GM23338 (cell line): ENCODE measurements around the gene PROCA1. TPM values are rescaled to one million over a fixed set of nuclear protein-coding genes. Genes with fewer than 3 reads are reported as not detected.

Experiments used
- ATAC-seq: fragments of 200-7000 bp; cut with Tn5 transposase; 3 replicates; pipeline ENCODE4 v1.9.1; 2020
- DNase-seq: peaks from one replicate; pipeline ENCODE4 v3.0.0-alpha.2; 2015; ENCODE audit warnings: low spot score
- H2AFZ ChIP-seq: fragments of 200-600 bp; sonication (generic); 2 replicates; pipeline ENCODE4 v1.8.0; 2016; ENCODE audit warnings: antibody characterized with exemption, mild to moderate bottlenecking, moderate library complexity
- H3F3A ChIP-seq: fragments of 200-600 bp; sonication (generic); replicated peaks from 2 replicates; pipeline ENCODE4 v1.8.0; 2017; ENCODE audit warnings: antibody characterized with exemption, mixed run types, low read depth
- H3K27ac ChIP-seq: fragments of 200-600 bp; sonication (generic); 2 replicates; pipeline ENCODE4 v1.6.1; 2016; ENCODE audit warnings: low read depth
- H3K27me3 ChIP-seq: fragments of 200-600 bp; sonication (generic); 2 replicates; pipeline ENCODE4 v1.8.0; 2016; ENCODE audit warnings: mild to moderate bottlenecking, mixed run types, moderate library complexity; ENCODE audit not compliant: insufficient read depth
- H3K36me3 ChIP-seq: fragments of 200-600 bp; sonication (generic); 2 replicates; pipeline ENCODE4 v1.8.0; 2016; ENCODE audit warnings: mild to moderate bottlenecking; ENCODE audit not compliant: insufficient read depth
- H3K4me1 ChIP-seq: fragments of 200-600 bp; sonication (generic); 2 replicates; pipeline ENCODE4 v1.8.0; 2016; ENCODE audit warnings: mild to moderate bottlenecking, moderate library complexity; ENCODE audit not compliant: insufficient read depth
- H3K4me2 ChIP-seq: fragments of 200-600 bp; sonication (generic); 2 replicates; pipeline ENCODE4 v1.7.1; 2017; ENCODE audit warnings: mixed run types
- H3K4me3 ChIP-seq: fragments of 200-600 bp; sonication (generic); 2 replicates; pipeline ENCODE4 v1.6.1; 2016; ENCODE audit warnings: mixed run types
- H3K79me2 ChIP-seq: fragments of 200-600 bp; sonication (generic); replicated peaks from 2 replicates; pipeline ENCODE4 v1.8.0; 2017; ENCODE audit warnings: mild to moderate bottlenecking; ENCODE audit not compliant: insufficient read depth
- H3K9me2 ChIP-seq: fragments of 200-600 bp; sonication (generic); 2 replicates; pipeline ENCODE4 v1.8.0; 2017; ENCODE audit not compliant: insufficient read depth
- H4K20me1 ChIP-seq: fragments of 200-600 bp; sonication (generic); replicated peaks from 2 replicates; pipeline ENCODE4 v1.8.0; 2017; ENCODE audit warnings: mild to moderate bottlenecking; ENCODE audit not compliant: insufficient read depth
- H3K27ac Mint-ChIP-seq: 2 replicates; pipeline ENCODE4 v1.8.0; 2020; ENCODE audit warnings: inconsistent platforms, mild to moderate bottlenecking, moderate library complexity, mixed read lengths
- H3K27me3 Mint-ChIP-seq: 3 replicates; pipeline ENCODE4 v1.8.0; 2022; ENCODE audit warnings: low read depth, mild to moderate bottlenecking, moderate library complexity, mixed read lengths, inconsistent platforms; ENCODE audit not compliant: insufficient read depth, poor library complexity
- H3K36me3 Mint-ChIP-seq: 3 replicates; pipeline ENCODE4 v1.8.0; 2021; ENCODE audit warnings: low read depth, mild to moderate bottlenecking, inconsistent platforms, moderate library complexity, mixed read lengths
- H3K4me1 Mint-ChIP-seq: 3 replicates; pipeline ENCODE4 v1.8.0; 2020; ENCODE audit warnings: mild to moderate bottlenecking, inconsistent platforms, mixed read lengths
- H3K4me3 Mint-ChIP-seq: 3 replicates; pipeline ENCODE4 v1.8.0; 2021; ENCODE audit warnings: moderate library complexity, mild to moderate bottlenecking, inconsistent platforms, mixed read lengths
- H3K9me3 Mint-ChIP-seq: 3 replicates; pipeline ENCODE4 v1.8.0; 2020; ENCODE audit warnings: moderate library complexity, mild to moderate bottlenecking, inconsistent platforms, mixed read lengths
- CREB1 ChIP-seq: fragments of 250-450 bp; sonication (Bioruptor Pico); IDR thresholded peaks from 2 replicates; pipeline ENCODE4 v1.5.0; 2020; ENCODE audit warnings: low read depth, mild to moderate bottlenecking, moderate library complexity
- EZH2 ChIP-seq: fragments of 200-600 bp; sonication (generic); IDR thresholded peaks from one replicate; pipeline ENCODE4 v1.8.0; 2017; ENCODE audit warnings: antibody characterized with exemption, mild to moderate bottlenecking, low read depth; ENCODE audit not compliant: unreplicated experiment
- EZH2phosphoT487 ChIP-seq: fragments of 200-600 bp; sonication (generic); IDR thresholded peaks from one replicate; pipeline ENCODE4 v1.8.1; 2018; ENCODE audit warnings: antibody characterized with exemption; ENCODE audit not compliant: unreplicated experiment
- JUNB ChIP-seq: IDR thresholded peaks from one replicate; pipeline ENCODE4 v1.6.1; 2016; ENCODE audit warnings: antibody characterized with exemption; ENCODE audit not compliant: unreplicated experiment
- NANOG ChIP-seq: IDR thresholded peaks from 2 replicates; pipeline ENCODE4 v1.6.1; 2016; ENCODE audit warnings: antibody characterized with exemption, borderline replicate concordance
- POLR2AphosphoS5 ChIP-seq: IDR thresholded peaks from 2 replicates; pipeline ENCODE4 v1.6.1; 2016; ENCODE audit warnings: antibody characterized with exemption, low read depth
- STAT1 ChIP-seq: IDR thresholded peaks from one replicate; pipeline ENCODE4 v1.6.1; 2016; ENCODE audit warnings: antibody characterized with exemption; ENCODE audit not compliant: unreplicated experiment
- ZNF114 ChIP-seq: fragments of 250-450 bp; sonication (Bioruptor Pico); IDR thresholded peaks from 2 replicates; pipeline ENCODE4 v1.5.0; 2020; ENCODE audit warnings: mild to moderate bottlenecking, moderate library complexity
- ZNF331 ChIP-seq: fragments of 250-450 bp; sonication (Bioruptor Pico); IDR thresholded peaks from 2 replicates; pipeline ENCODE4 v1.5.0; 2020; ENCODE audit warnings: low read depth, mild to moderate bottlenecking, moderate library complexity
- polyA plus RNA-seq: library from polyadenylated mRNA; unstranded; fragments of >200 nt; fragmentation: Nextera tagmentation; extraction: Ambion mirVana; gene quantifications from 2 replicates; pipeline ENCODE4 v1.2.1, GENCODE V29; 2016
- total RNA-seq: library from RNA; depleted of rRNA; stranded (reverse); fragments of >200 nt; shearing (Covaris generic); gene quantifications from 2 replicates; pipeline ENCODE4 v1.2.3, GENCODE V29; 2014
- TF ChIP-seq, protein P1 (sequence below): IDR thresholded peaks from 2 replicates; pipeline ENCODE4 v1.6.1; 2016; ENCODE audit warnings: antibody characterized with exemption
- TF ChIP-seq, protein P2 (sequence below): IDR thresholded peaks from one replicate; pipeline ENCODE4 v1.6.1; 2018; ENCODE audit warnings: antibody characterized with exemption; ENCODE audit not compliant: unreplicated experiment
- TF ChIP-seq, protein P3 (sequence below), 2 experiments: fragments of 200-600 bp in 1 of 2; sonication (generic) in 1 of 2; conservative IDR thresholded peaks; 2 replicates each; pipeline versions ENCODE4 v1.5.1 to v1.6.1; 2016 to 2017; ENCODE audit warnings: antibody characterized with exemption in 2 of 2, low read depth in 2 of 2, mild to moderate bottlenecking in 2 of 2, moderate library complexity in 1 of 2
- TF ChIP-seq, protein P4 (sequence below): fragments of 250-450 bp; sonication (Bioruptor Pico); IDR thresholded peaks from 2 replicates; pipeline ENCODE4 v1.5.0; 2020; ENCODE audit warnings: mild to moderate bottlenecking, moderate library complexity

The PROCA1 gene
- total and polyA plus RNA-seq, 2 experiments from 2014 or later, result 11.3 to 14.4 TPM

DNA sequence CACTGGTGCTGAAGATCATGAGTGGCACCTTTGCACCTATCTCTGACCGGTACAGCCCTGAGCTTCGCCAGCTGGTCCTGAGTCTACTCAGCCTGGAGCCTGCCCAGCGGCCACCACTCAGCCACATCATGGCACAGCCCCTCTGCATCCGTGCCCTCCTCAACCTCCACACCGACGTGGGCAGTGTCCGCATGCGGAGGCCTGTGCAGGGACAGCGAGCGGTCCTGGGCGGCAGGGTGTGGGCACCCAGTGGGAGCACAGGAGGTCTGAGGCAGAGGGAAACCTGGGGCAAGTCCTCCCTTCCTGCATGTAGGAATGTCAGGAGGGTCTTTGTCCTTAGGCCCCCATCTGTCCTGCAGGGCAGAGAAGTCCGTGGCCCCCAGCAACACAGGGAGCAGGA lies 25.6 kb upstream of the PROCA1 start:
- H3K27ac ChIP-seq, result no peak overlapping the region
- H3K36me3 ChIP-seq, result no peaks in the 10 kb centered on the region; the same call in 1 of the 2 replicates
- H2AFZ ChIP-seq, result no peak overlapping the region
- Mint-ChIP-seq H3K36me3 (peaks cover 37% of the 10 kb centered on the region), H3K27me3 (peaks cover 9% of the 10 kb centered on the region), H3K4me1 (peaks cover 3% of the 10 kb centered on the region; the same call in 2 of the 3 replicates), H3K27ac (no peak overlapping the region), H3K4me3 (no peak overlapping the region), H3K9me3 (no peaks in the 10 kb centered on the region; the same call in 2 of the 3 replicates)
- no peak overlapping the region for H3K4me3 ChIP-seq
- H3K4me1 ChIP-seq, result peaks cover 4% of the 10 kb centered on the region; the same call in 1 of the 2 replicates
- H4K20me1 ChIP-seq, result no peaks in the 10 kb centered on the region
- ATAC-seq, result no peak
- 0 out of 2 replicates have a peak, but pooled peaks cover 3% of the 10 kb centered on the region for H3F3A ChIP-seq
- H3K4me2 ChIP-seq, result no peak overlapping the region
- H3K27me3 ChIP-seq, result no peaks in the 10 kb centered on the region
- TF ChIP-seq, protein P1, sequence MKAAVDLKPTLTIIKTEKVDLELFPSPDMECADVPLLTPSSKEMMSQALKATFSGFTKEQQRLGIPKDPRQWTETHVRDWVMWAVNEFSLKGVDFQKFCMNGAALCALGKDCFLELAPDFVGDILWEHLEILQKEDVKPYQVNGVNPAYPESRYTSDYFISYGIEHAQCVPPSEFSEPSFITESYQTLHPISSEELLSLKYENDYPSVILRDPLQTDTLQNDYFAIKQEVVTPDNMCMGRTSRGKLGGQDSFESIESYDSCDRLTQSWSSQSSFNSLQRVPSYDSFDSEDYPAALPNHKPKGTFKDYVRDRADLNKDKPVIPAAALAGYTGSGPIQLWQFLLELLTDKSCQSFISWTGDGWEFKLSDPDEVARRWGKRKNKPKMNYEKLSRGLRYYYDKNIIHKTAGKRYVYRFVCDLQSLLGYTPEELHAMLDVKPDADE, result no peak
- TF ChIP-seq NANOG (no peak), EZH2phosphoT487 (no peak), ZNF114 (CRISPR knock-in tag) (no peak), STAT1 (no peak), CREB1 (no peak), JUNB (no peak), ZNF331 (CRISPR knock-in tag) (no peak), EZH2 (no peak), POLR2AphosphoS5 (no peak)
- TF ChIP-seq, protein P2, sequence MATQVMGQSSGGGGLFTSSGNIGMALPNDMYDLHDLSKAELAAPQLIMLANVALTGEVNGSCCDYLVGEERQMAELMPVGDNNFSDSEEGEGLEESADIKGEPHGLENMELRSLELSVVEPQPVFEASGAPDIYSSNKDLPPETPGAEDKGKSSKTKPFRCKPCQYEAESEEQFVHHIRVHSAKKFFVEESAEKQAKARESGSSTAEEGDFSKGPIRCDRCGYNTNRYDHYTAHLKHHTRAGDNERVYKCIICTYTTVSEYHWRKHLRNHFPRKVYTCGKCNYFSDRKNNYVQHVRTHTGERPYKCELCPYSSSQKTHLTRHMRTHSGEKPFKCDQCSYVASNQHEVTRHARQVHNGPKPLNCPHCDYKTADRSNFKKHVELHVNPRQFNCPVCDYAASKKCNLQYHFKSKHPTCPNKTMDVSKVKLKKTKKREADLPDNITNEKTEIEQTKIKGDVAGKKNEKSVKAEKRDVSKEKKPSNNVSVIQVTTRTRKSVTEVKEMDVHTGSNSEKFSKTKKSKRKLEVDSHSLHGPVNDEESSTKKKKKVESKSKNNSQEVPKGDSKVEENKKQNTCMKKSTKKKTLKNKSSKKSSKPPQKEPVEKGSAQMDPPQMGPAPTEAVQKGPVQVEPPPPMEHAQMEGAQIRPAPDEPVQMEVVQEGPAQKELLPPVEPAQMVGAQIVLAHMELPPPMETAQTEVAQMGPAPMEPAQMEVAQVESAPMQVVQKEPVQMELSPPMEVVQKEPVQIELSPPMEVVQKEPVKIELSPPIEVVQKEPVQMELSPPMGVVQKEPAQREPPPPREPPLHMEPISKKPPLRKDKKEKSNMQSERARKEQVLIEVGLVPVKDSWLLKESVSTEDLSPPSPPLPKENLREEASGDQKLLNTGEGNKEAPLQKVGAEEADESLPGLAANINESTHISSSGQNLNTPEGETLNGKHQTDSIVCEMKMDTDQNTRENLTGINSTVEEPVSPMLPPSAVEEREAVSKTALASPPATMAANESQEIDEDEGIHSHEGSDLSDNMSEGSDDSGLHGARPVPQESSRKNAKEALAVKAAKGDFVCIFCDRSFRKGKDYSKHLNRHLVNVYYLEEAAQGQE, result no peak
- TF ChIP-seq, protein P3, sequence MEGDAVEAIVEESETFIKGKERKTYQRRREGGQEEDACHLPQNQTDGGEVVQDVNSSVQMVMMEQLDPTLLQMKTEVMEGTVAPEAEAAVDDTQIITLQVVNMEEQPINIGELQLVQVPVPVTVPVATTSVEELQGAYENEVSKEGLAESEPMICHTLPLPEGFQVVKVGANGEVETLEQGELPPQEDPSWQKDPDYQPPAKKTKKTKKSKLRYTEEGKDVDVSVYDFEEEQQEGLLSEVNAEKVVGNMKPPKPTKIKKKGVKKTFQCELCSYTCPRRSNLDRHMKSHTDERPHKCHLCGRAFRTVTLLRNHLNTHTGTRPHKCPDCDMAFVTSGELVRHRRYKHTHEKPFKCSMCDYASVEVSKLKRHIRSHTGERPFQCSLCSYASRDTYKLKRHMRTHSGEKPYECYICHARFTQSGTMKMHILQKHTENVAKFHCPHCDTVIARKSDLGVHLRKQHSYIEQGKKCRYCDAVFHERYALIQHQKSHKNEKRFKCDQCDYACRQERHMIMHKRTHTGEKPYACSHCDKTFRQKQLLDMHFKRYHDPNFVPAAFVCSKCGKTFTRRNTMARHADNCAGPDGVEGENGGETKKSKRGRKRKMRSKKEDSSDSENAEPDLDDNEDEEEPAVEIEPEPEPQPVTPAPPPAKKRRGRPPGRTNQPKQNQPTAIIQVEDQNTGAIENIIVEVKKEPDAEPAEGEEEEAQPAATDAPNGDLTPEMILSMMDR (conservative IDR thresholded peaks at IDR 0.05; ENCODE audit: low read depth in 2 of 2), result no peak
- TF ChIP-seq, protein P4, sequence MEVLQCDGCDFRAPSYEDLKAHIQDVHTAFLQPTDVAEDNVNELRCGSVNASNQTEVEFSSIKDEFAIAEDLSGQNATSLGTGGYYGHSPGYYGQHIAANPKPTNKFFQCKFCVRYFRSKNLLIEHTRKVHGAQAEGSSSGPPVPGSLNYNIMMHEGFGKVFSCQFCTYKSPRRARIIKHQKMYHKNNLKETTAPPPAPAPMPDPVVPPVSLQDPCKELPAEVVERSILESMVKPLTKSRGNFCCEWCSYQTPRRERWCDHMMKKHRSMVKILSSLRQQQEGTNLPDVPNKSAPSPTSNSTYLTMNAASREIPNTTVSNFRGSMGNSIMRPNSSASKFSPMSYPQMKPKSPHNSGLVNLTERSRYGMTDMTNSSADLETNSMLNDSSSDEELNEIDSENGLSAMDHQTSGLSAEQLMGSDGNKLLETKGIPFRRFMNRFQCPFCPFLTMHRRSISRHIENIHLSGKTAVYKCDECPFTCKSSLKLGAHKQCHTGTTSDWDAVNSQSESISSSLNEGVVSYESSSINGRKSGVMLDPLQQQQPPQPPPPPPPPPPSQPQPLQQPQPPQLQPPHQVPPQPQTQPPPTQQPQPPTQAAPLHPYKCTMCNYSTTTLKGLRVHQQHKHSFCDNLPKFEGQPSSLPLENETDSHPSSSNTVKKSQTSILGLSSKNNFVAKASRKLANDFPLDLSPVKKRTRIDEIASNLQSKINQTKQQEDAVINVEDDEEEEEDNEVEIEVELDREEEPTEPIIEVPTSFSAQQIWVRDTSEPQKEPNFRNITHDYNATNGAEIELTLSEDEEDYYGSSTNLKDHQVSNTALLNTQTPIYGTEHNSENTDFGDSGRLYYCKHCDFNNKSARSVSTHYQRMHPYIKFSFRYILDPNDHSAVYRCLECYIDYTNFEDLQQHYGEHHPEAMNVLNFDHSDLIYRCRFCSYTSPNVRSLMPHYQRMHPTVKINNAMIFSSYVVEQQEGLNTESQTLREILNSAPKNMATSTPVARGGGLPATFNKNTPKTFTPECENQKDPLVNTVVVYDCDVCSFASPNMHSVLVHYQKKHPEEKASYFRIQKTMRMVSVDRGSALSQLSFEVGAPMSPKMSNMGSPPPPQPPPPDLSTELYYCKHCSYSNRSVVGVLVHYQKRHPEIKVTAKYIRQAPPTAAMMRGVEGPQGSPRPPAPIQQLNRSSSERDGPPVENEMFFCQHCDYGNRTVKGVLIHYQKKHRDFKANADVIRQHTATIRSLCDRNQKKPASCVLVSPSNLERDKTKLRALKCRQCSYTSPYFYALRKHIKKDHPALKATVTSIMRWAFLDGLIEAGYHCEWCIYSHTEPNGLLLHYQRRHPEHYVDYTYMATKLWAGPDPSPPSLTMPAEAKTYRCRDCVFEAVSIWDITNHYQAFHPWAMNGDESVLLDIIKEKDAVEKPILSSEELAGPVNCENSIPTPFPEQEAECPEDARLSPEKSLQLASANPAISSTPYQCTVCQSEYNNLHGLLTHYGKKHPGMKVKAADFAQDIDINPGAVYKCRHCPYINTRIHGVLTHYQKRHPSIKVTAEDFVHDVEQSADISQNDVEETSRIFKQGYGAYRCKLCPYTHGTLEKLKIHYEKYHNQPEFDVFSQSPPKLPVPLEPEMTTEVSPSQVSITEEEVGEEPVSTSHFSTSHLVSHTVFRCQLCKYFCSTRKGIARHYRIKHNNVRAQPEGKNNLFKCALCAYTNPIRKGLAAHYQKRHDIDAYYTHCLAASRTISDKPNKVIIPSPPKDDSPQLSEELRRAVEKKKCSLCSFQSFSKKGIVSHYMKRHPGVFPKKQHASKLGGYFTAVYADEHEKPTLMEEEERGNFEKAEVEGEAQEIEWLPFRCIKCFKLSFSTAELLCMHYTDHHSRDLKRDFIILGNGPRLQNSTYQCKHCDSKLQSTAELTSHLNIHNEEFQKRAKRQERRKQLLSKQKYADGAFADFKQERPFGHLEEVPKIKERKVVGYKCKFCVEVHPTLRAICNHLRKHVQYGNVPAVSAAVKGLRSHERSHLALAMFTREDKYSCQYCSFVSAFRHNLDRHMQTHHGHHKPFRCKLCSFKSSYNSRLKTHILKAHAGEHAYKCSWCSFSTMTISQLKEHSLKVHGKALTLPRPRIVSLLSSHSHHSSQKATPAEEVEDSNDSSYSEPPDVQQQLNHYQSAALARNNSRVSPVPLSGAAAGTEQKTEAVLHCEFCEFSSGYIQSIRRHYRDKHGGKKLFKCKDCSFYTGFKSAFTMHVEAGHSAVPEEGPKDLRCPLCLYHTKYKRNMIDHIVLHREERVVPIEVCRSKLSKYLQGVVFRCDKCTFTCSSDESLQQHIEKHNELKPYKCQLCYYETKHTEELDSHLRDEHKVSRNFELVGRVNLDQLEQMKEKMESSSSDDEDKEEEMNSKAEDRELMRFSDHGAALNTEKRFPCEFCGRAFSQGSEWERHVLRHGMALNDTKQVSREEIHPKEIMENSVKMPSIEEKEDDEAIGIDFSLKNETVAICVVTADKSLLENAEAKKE, result no peak
- H3K79me2 ChIP-seq, result no peaks in the 10 kb centered on the region
- H3K9me2 ChIP-seq, result no peaks in the 10 kb centered on the region
- DNase-seq, result no peak
